Caco-2 (cell line): ENCODE measurements around the gene RBKS. TPM values are rescaled to one million over a fixed set of nuclear protein-coding genes. Genes with fewer than 3 reads are reported as not detected.

Experiments
- BruUV-seq: library from RNA; stranded (reverse); fragments of 400-500 nt; replicated peaks from 2 replicates; lab custom pipeline; 2021; lab: Mats Ljungman, UMichigan
- CTCF ChIA-PET: fragments of 300-600 bp; sonication (Branson Sonifier 250); formaldehyde crosslinking; loops from one replicate; lab custom pipeline; 2022; ENCODE audit warnings: antibody characterized with exemption; lab: Charles Lee
- POLR2A ChIA-PET: fragments of 300-600 bp; sonication (Branson Sonifier 250); formaldehyde crosslinking; loops from one replicate; lab custom pipeline; 2022; ENCODE audit warnings: antibody characterized with exemption; lab: Charles Lee
- DNase-seq, 2 experiments: peaks; one replicate each; pipeline versions ENCODE4 v3.0.0 to v3.0.0-alpha.2; 2020 to 2022
- H3K27me3 ChIP-seq: replicated peaks from 2 replicates; pipeline ENCODE4 v1.6.0; 2011; ENCODE audit warnings: low read length; ENCODE audit not compliant: control insufficient read depth, insufficient read depth
- H3K36me3 ChIP-seq: 2 replicates; pipeline ENCODE4 v1.5.1; 2011; ENCODE audit warnings: low read length; ENCODE audit not compliant: control insufficient read depth, insufficient read depth
- H3K4me1 ChIP-seq: fragments of 250-450 bp; sonication (Bioruptor Pico); 2 replicates; pipeline ENCODE4 v1.5.1; 2020; ENCODE audit warnings: mild to moderate bottlenecking
- H3K4me3 ChIP-seq: 2 replicates; pipeline ENCODE4 v1.5.1; 2011; ENCODE audit warnings: low read depth, mild to moderate bottlenecking, control low read depth, low read length
- H3K9me3 ChIP-seq: fragments of 250-450 bp; sonication (Bioruptor Pico); 2 replicates; pipeline ENCODE4 v1.5.1; 2020; ENCODE audit warnings: mild to moderate bottlenecking, moderate library complexity
- H3K27ac Mint-ChIP-seq: one replicate; pipeline ENCODE4 v1.8.0; 2022; ENCODE audit warnings: mixed read lengths; ENCODE audit not compliant: unreplicated experiment
- H3K27me3 Mint-ChIP-seq: one replicate; pipeline ENCODE4 v1.8.0; 2022; ENCODE audit warnings: mixed read lengths; ENCODE audit not compliant: insufficient read depth, unreplicated experiment
- H3K36me3 Mint-ChIP-seq: one replicate; pipeline ENCODE4 v1.8.0; 2022; ENCODE audit warnings: mild to moderate bottlenecking, mixed read lengths; ENCODE audit not compliant: insufficient read depth, unreplicated experiment
- H3K4me1 Mint-ChIP-seq: one replicate; pipeline ENCODE4 v1.8.0; 2022; ENCODE audit warnings: low read depth, mixed read lengths; ENCODE audit not compliant: unreplicated experiment
- H3K4me3 Mint-ChIP-seq: one replicate; pipeline ENCODE4 v1.8.0; 2022; ENCODE audit warnings: mild to moderate bottlenecking, moderate library complexity, mixed read lengths; ENCODE audit not compliant: unreplicated experiment
- H3K9me3 Mint-ChIP-seq: one replicate; pipeline ENCODE4 v1.8.0; 2022; ENCODE audit warnings: mixed read lengths; ENCODE audit not compliant: unreplicated experiment
- CTCF ChIP-seq, 2 experiments: fragments of 200-600 bp in 1 of 2; IDR thresholded peaks; 1 replicate in 1 of 2; 2 replicates in 1 of 2; pipeline versions ENCODE4 v1.5.1 to v1.8.0; 2011 to 2022; ENCODE audit warnings: antibody characterized with exemption in 1 of 2, control low read depth in 1 of 2, inconsistent platforms in 1 of 2, low read depth in 1 of 2, low read length in 1 of 2, mild to moderate bottlenecking in 1 of 2, moderate library complexity in 1 of 2; ENCODE audit not compliant: insufficient read depth in 1 of 2, severe bottlenecking in 1 of 2, unreplicated experiment in 1 of 2
- intact Hi-C: fragments of 100-400 bp; cut with micrococcal nuclease; formaldehyde crosslinking; loops from one replicate; pipeline ENCODE4 v1.10.0; 2022; ENCODE audit not compliant: unreplicated experiment
- total RNA-seq: library from RNA; stranded (reverse); gene quantifications from 2 replicates; pipeline ENCODE4 v1.2.3, GENCODE V29; 2022

Gene RBKS
- total RNA-seq, 1 experiment from 2014 or later = 7.4 TPM

- H3K4me3 Mint-ChIP-seq = no peak overlapping the region
- no peaks in the 10 kb centered on the region for H3K4me1 Mint-ChIP-seq
- intact Hi-C loops = no loop called here
- CTCF ChIA-PET = no interaction called here
- POLR2A ChIA-PET = no interaction called here
- H3K27me3 Mint-ChIP-seq = no peaks in the 10 kb centered on the region
- TF ChIP-seq CTCF (IDR thresholded peaks at IDR 0.05; ENCODE audit: insufficient read depth in 1 of 2, low read depth in 1 of 2, low read length in 1 of 2, severe bottlenecking in 1 of 2, unreplicated experiment in 1 of 2) = no peak
- H3K9me3 Mint-ChIP-seq = no peaks in the 10 kb centered on the region
- H3K36me3 ChIP-seq = no peaks in the 10 kb centered on the region
- H3K4me3 ChIP-seq = no peak overlapping the region
- no peaks in the 10 kb centered on the region for H3K4me1 ChIP-seq
- no TSS peak for BruUV-seq
- H3K9me3 ChIP-seq = no peaks in the 10 kb centered on the region
- peaks cover 6% of the 10 kb centered on the region for H3K36me3 Mint-ChIP-seq
- H3K27me3 ChIP-seq = no peaks in the 10 kb centered on the region
- H3K27ac Mint-ChIP-seq = no peak overlapping the region
- no peak for DNase-seq
These were observed 17.4 kb upstream of the RBKS start for GRCh38 chr2:27907547-27907946.

DNA sequence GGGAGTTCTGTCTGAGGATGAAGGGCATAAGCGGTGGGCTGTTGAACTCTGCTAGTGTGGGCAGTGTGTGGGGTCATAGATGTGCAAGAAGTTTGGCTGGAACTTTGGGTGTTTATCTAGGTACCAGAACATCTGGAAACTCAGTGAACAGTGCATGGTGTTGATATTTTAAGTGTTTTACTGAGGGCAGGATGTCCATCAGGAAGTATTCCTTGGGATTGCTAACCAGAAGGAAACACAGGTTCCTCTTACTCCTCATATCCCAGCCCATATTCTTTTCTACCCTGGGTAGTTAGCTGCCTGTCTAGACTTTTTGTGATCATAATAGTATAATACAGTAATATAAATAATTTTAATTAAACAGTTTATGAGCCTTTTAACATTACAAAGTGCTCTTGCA, 15.9 kb upstream of the RBKS start:
- H3K36me3 ChIP-seq = no peaks in the 10 kb centered on the region
- no peak overlapping the region for H3K4me3 ChIP-seq
- no peaks in the 10 kb centered on the region for H3K9me3 ChIP-seq
- no peak for TF ChIP-seq CTCF (IDR thresholded peaks at IDR 0.05; ENCODE audit: insufficient read depth in 1 of 2, low read depth in 1 of 2, low read length in 1 of 2, severe bottlenecking in 1 of 2, unreplicated experiment in 1 of 2)
- no peak overlapping the region for H3K27ac Mint-ChIP-seq
- H3K9me3 Mint-ChIP-seq = no peaks in the 10 kb centered on the region
- H3K36me3 Mint-ChIP-seq = peaks cover 6% of the 10 kb centered on the region
- intact Hi-C loops = no loop called here
- ChIA-PET POLR2A (no interaction called here), CTCF (no interaction called here)
- DNase-seq = no peak
- no peaks in the 10 kb centered on the region for H3K4me1 ChIP-seq
- no peak overlapping the region for H3K4me3 Mint-ChIP-seq
- H3K4me1 Mint-ChIP-seq = no peaks in the 10 kb centered on the region
- no TSS peak for BruUV-seq
- no peaks in the 10 kb centered on the region for H3K27me3 ChIP-seq
- H3K27me3 Mint-ChIP-seq = no peaks in the 10 kb centered on the region

DNA sequence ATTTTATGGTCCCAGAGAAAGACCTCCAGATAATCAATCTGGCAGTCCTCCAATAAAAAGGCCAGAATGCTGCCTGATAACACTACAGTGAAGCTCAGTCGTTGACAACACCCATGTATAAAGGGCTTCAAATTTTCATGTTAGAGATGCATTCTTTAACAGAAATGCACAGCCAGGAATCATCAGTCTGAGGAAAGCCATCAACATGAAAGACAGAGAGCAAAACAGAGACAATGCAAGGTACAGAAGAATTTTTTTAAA, 14.1 kb upstream of the RBKS start:
- no peaks in the 10 kb centered on the region for H3K9me3 ChIP-seq
- H3K36me3 ChIP-seq = no peaks in the 10 kb centered on the region
- H3K27me3 ChIP-seq = no peaks in the 10 kb centered on the region
- Mint-ChIP-seq H3K27ac (no peak overlapping the region), H3K4me1 (no peaks in the 10 kb centered on the region), H3K4me3 (no peak overlapping the region), H3K27me3 (no peaks in the 10 kb centered on the region), H3K36me3 (peaks cover 6% of the 10 kb centered on the region), H3K9me3 (no peaks in the 10 kb centered on the region)
- BruUV-seq = no TSS peak
- no peak for DNase-seq
- H3K4me3 ChIP-seq = no peak overlapping the region
- ChIA-PET POLR2A (interaction anchor here (0.5 kb wide), 1 partner anchor 14 kb away, joined by 4 read pairs; the partner anchor contains the start of genes BABAM2 and RBKS), CTCF (no interaction called here)
- intact Hi-C loops = no loop called here
- no peaks in the 10 kb centered on the region for H3K4me1 ChIP-seq
- no peak for TF ChIP-seq CTCF (IDR thresholded peaks at IDR 0.05; ENCODE audit: insufficient read depth in 1 of 2, low read depth in 1 of 2, low read length in 1 of 2, severe bottlenecking in 1 of 2, unreplicated experiment in 1 of 2)
